ENCODE results near the gene RNU4-1.

Gene RNU4-1

DNA sequence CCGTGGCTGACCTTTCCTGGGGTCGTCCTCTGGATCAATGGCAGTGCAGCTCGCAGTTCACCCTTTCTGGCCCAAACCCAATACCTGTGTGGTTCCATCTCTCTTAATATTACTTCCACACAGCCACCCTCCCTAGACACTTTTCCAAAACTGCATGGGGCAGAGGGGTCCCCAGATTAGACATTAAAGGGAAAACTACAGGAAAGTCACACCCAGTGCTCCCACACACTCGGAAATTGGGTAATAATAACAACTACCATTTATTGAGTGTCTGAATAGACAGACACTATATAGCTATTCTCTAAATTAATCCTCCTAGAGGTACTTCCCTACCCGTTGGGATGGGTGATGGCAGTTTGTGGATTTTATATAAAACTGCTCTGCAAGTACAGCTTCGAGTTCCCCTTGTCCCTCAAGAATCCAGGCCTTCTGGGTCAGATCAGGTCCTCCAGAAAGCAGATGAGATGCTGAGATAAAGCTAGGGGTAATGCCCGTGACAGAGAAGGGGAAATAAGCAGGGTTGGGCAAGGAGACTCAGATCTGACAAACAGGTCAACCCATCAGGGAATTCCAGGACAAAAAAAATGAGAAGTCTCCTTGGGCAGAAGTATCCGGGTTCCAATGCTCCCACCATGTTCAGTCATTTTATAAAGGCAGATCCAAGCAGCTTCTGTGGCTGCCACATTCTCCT lies 26.7 kb downstream of the RNU4-1 start:
- TF ChIP-seq, protein P1, sequence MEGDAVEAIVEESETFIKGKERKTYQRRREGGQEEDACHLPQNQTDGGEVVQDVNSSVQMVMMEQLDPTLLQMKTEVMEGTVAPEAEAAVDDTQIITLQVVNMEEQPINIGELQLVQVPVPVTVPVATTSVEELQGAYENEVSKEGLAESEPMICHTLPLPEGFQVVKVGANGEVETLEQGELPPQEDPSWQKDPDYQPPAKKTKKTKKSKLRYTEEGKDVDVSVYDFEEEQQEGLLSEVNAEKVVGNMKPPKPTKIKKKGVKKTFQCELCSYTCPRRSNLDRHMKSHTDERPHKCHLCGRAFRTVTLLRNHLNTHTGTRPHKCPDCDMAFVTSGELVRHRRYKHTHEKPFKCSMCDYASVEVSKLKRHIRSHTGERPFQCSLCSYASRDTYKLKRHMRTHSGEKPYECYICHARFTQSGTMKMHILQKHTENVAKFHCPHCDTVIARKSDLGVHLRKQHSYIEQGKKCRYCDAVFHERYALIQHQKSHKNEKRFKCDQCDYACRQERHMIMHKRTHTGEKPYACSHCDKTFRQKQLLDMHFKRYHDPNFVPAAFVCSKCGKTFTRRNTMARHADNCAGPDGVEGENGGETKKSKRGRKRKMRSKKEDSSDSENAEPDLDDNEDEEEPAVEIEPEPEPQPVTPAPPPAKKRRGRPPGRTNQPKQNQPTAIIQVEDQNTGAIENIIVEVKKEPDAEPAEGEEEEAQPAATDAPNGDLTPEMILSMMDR (IDR thresholded peaks at IDR 0.05; ENCODE audit: low read depth, low read length): no peak
- DNase-seq (ENCODE audit: extremely low read depth, low read depth): no peak

DNA sequence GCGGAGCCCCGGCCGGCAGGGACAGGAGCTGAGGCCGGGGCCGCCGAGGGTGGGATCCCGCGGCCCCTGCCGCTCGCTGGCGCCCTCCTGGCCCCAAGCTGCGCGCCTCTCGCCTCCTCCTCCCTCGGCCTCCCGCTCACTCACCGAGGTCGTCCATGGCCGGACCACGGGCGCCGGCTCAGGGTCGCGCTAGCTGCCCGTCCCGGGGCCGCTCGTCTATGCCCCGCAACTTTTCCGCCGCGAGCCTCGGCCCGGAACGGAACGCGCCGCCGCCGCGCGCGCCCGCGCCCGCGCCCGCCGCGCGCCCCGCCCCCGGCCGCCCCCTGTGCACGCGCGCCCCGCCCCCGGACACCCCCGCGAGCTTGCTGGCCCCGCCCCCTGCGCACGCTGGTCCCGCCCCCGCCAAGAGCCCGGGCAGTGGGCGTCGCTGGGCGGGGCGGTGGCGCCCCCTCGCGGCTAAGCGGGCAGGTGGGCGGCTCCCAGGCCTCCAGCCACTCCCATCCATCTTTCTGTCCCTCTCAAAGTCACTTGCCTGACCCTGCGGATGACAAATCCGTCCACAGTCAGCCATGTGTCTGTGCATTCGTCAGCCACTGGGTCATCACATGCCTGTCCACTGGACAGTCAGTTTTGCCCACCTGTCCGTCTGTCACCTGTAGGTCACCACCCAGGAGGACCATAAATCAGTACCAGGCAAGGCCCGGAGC lies 27.4 kb downstream of the RNU4-1 start, which contains the start of gene PXN:
TSS of gene PXN (minus strand) at position 258 of the 707 bp plus-strand sequence. CDS start at position 157, 101 bp downstream.
- TF ChIP-seq, protein P1 (IDR thresholded peaks at IDR 0.05; ENCODE audit: low read depth, low read length): peak; percentile 60
- DNase-seq (ENCODE audit: extremely low read depth, low read depth): peak; percentile 64

GRCh38 chr12:120264904-120265472 lies 28.0 kb downstream of the RNU4-1 start:
- DNase-seq (ENCODE audit: extremely low read depth, low read depth): no peak
- TF ChIP-seq, protein P1 (IDR thresholded peaks at IDR 0.05; ENCODE audit: low read depth, low read length): no peak

DNA sequence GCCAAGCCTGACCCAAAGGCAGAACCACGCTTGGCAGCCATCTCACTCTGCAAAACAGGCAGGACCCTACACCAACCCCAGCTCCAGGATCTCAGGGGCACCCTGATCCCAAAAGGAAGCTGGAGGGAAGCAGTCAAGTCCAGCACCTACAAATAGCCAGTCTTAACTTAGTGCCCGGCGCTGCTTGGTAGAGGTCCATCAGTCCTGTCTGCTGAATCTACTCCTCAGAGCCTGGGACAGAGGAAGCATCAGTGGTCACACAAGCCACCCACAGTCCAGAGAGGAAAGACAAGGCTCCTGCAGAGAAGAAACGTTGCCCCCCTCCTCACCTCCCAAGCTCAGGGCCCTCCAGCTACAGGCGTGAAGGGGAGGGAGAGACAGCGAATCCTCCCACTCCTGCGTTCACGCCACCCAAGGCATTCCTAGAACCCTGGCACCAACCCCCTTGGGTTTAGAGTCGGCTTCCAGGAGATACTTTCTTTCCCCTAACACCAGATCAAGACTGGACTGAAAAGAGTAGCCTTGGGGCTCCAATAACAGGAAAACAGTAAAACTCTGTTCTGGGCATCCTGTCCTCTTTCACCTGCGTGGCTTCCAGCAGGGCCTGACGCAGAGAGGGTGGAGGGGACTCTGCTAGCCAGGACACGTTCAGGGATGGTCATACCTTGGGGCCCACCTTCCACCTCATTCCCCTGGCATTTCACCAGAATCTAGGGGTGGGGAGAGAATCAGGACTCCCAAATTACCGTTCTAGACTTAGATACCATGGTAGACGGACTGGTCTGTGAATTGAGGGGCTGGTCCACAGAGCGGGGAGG lies 28.7 kb downstream of the RNU4-1 start:
- TF ChIP-seq, protein P1 (IDR thresholded peaks at IDR 0.05; ENCODE audit: low read depth, low read length): no peak
- DNase-seq (ENCODE audit: extremely low read depth, low read depth): no peak

GRCh38 chr12:120263748-120264085 lies 29.3 kb downstream of the RNU4-1 start:
- no peak for DNase-seq (ENCODE audit: extremely low read depth, low read depth)
- TF ChIP-seq, protein P1 (IDR thresholded peaks at IDR 0.05; ENCODE audit: low read depth, low read length): no peak

DNA sequence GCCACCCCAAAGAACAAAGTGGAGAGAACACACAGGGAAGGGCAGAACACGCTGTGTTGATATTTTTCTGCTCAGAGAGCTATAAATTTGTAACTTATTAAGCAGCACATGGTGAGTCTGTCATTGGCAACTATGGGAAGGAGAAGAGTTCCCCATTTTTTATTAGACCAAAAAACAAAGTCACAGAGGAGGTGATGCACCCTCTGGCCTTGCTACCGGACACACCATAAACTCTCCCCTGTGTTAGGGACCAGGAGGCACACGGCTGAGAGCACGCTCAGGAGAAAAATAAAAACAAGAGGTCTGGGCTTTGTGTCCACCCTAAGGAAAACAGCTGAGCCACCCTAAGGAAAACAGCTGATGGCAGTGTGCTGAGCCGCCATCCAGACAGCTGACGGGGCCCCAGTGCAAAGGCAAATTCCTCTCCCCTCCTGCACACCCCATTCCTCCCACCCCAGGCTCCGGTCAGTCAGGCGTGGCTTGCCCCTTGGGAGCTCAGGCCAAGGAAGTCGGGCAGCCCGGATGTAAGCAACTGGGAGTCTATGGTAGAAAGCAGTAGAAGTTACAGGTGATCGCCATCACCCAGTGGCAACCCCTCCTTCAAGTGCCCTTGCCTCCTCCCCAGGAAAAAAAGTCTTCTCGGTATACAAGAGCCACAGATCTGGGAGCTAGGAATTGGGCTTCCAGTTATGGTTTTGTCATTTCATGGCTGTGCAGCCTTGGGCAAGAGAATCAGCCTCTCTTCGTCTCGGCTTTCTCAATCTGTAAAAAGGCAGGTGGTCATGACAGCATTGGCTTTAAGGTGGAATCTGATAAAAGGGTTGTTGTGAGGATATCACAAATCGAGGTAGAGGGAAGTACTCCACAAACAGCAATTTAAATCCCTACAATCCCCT lies 29.9 kb downstream of the RNU4-1 start:
- DNase-seq (ENCODE audit: extremely low read depth, low read depth): no peak
- TF ChIP-seq, protein P1 (IDR thresholded peaks at IDR 0.05; ENCODE audit: low read depth, low read length): no peak
